GM12872 (cell line): ENCODE results near the gene PLPPR5.

Source experiments
- CTCF ChIP-seq: IDR thresholded peaks from 3 replicates; pipeline ENCODE4 v1.5.1; 2011; ENCODE audit warnings: low read depth, mild to moderate bottlenecking, low read length, moderate library complexity; ENCODE audit not compliant: insufficient read depth

Gene PLPPR5

GRCh38 chr1:99004861-99005442 is at the start of gene PLPPR5:
Gene PLPPR5 (minus strand): TSS chr1:99004861. CDS start chr1:99004671, 190 bp downstream.
- no peak for TF ChIP-seq CTCF

- TF ChIP-seq CTCF = no peak
Observed at GRCh38 chr1:99051611-99052283, 47.1 kb upstream of the PLPPR5 start.

- no peak for TF ChIP-seq CTCF
Observed at GRCh38 chr1:99049745-99050144, 45.1 kb upstream of the PLPPR5 start.

- TF ChIP-seq CTCF = no peak
Observed at GRCh38 chr1:99018313-99018712, 13.7 kb upstream of the PLPPR5 start.

DNA sequence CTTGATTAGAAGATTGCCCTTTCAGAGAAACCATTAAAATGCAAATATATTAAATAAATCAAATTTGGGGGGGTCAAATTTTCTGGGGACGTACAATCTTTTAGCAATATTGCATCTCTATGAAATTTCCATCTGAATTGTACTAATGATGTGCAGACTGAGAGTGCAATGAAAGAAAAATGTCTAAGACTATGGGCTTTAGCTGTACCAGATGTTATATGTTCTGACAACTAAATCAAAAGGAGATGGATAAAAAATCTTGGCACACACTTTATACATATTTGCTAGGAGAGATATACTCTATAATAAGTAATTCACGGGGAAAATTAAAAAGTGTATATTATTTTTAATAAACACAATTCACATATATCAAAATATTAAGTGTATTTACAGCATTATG is 13.0 kb upstream of the PLPPR5 start:
- no peak for TF ChIP-seq CTCF

DNA sequence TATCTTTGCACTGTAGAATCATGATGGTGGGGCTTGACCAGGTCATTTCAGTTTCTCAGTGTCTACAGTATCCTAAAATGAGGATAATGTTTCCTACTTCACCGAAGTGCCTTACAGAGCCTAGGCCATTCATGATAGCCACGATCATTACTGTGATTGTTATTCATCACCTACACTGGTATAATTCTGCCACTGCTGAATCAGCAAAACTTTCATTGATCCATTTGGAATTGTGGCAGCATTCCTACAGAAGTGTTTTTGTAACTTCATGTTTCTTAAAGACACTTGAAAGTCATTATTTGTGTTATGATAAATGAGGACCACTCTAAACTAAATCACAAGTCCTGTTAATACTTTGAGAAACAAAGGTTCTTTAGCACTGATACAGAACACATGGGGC is 6.0 kb upstream of the PLPPR5 start:
- TF ChIP-seq CTCF = no peak

- TF ChIP-seq CTCF = no peak
Observed at GRCh38 chr1:99007366-99007765, 2.7 kb upstream of the PLPPR5 start.
